HEK293 (cell line): ENCODE data around the gene B4GALT6.

ENCODE experiments used
- CTCF ChIA-PET: fragments of 350-600 bp; formaldehyde crosslinking; extraction: SDS; loops from one replicate; lab custom pipeline; 2021; ENCODE audit warnings: antibody characterized with exemption; lab: Yijun Ruan, JAX
- POLR2A ChIA-PET: fragments of 300-600 bp; formaldehyde crosslinking; extraction: SDS; loops from one replicate; lab custom pipeline; 2020; ENCODE audit warnings: antibody characterized with exemption, inconsistent platforms; lab: Yijun Ruan, JAX
- H3K27ac ChIP-seq: fragments of 200-500 bp; sonication (Bioruptor generic); 2 replicates; pipeline ENCODE4 v1.5.1; 2014; ENCODE audit warnings: low read depth, low read length, control low read depth, inconsistent platforms; ENCODE audit errors: extremely low read depth
- H3K36me3 ChIP-seq, 2 experiments: fragments of 200-500 bp in 1 of 2; sonication (Bioruptor generic) in 1 of 2; 1 replicate in 1 of 2; 2 replicates in 1 of 2; pipeline ENCODE4 v1.5.1; 2014 to 2017; ENCODE audit warnings: inconsistent platforms in 2 of 2, low read length in 2 of 2; ENCODE audit not compliant: control insufficient read depth in 2 of 2, insufficient read depth in 1 of 2
- H3K4me1 ChIP-seq: fragments of 200-500 bp; sonication (Bioruptor generic); 2 replicates; pipeline ENCODE4 v1.5.1; 2014; ENCODE audit warnings: mild to moderate bottlenecking, low read length, inconsistent platforms; ENCODE audit not compliant: control insufficient read depth, insufficient read depth
- H3K4me3 ChIP-seq: 2 replicates; pipeline ENCODE4 v1.5.1; 2011; ENCODE audit warnings: low read depth, mild to moderate bottlenecking, control low read depth, low read length, moderate library complexity
- H3K9me3 ChIP-seq: fragments of 200-500 bp; sonication (Bioruptor generic); 2 replicates; pipeline ENCODE4 v1.5.1; 2014; ENCODE audit warnings: low read depth, low read length, inconsistent platforms; ENCODE audit not compliant: control insufficient read depth, insufficient read depth
- KLF17 ChIP-seq: fragments of 450-650 bp; formaldehyde crosslinking; IDR thresholded peaks from 2 replicates; pipeline ENCODE4 v1.5.1; 2016; ENCODE audit warnings: missing biosample characterization, missing genetic modification characterization
- MZF1 ChIP-seq: fragments of 450-650 bp; formaldehyde crosslinking; IDR thresholded peaks from 2 replicates; pipeline ENCODE4 v1.5.1; 2017; ENCODE audit warnings: missing biosample characterization, missing genetic modification characterization, borderline replicate concordance
- REPIN1 ChIP-seq: fragments of 450-650 bp; formaldehyde crosslinking; IDR thresholded peaks from 2 replicates; pipeline ENCODE4 v1.5.1; 2017; ENCODE audit warnings: missing biosample characterization, missing genetic modification characterization, low read depth
- WT1 ChIP-seq: fragments of 450-650 bp; formaldehyde crosslinking; IDR thresholded peaks from 2 replicates; pipeline ENCODE4 v1.5.1; 2016; ENCODE audit warnings: missing biosample characterization, missing genetic modification characterization
- YY1 ChIP-seq: fragments of 450-650 bp; formaldehyde crosslinking; IDR thresholded peaks from 2 replicates; pipeline ENCODE4 v1.5.1; 2018; ENCODE audit warnings: missing biosample characterization, missing genetic modification characterization
- ZBTB11 ChIP-seq: fragments of 450-650 bp; formaldehyde crosslinking; conservative IDR thresholded peaks from 2 replicates; pipeline ENCODE4 v1.5.1; 2016; ENCODE audit warnings: low read depth, missing biosample characterization, missing genetic modification characterization
- ZBTB17 ChIP-seq: fragments of 450-650 bp; formaldehyde crosslinking; IDR thresholded peaks from 2 replicates; pipeline ENCODE4 v1.5.1; 2016; ENCODE audit warnings: missing biosample characterization, missing genetic modification characterization
- ZBTB48 ChIP-seq: fragments of 450-650 bp; formaldehyde crosslinking; IDR thresholded peaks from 2 replicates; pipeline ENCODE4 v1.5.1; 2016; ENCODE audit warnings: missing biosample characterization, missing genetic modification characterization
- ZBTB8A ChIP-seq: fragments of 450-650 bp; formaldehyde crosslinking; IDR thresholded peaks from 2 replicates; pipeline ENCODE4 v1.5.1; 2016; ENCODE audit warnings: missing biosample characterization, missing genetic modification characterization
- ZNF10 ChIP-seq: fragments of 450-650 bp; formaldehyde crosslinking; IDR thresholded peaks from 2 replicates; pipeline ENCODE4 v1.5.1; 2017; ENCODE audit warnings: missing biosample characterization, missing genetic modification characterization
- ZNF148 ChIP-seq: fragments of 450-650 bp; formaldehyde crosslinking; IDR thresholded peaks from 2 replicates; pipeline ENCODE4 v1.5.0; 2017; ENCODE audit warnings: missing biosample characterization, missing genetic modification characterization, borderline replicate concordance
- ZNF324 ChIP-seq: fragments of 450-650 bp; formaldehyde crosslinking; IDR thresholded peaks from 2 replicates; pipeline ENCODE4 v1.5.1; 2016; ENCODE audit warnings: missing biosample characterization, missing genetic modification characterization
- ZNF335 ChIP-seq: fragments of 450-650 bp; formaldehyde crosslinking; conservative IDR thresholded peaks from 2 replicates; pipeline ENCODE4 v1.5.1; 2016; ENCODE audit warnings: missing biosample characterization, missing genetic modification characterization
- ZNF37A ChIP-seq: fragments of 450-650 bp; IDR thresholded peaks from 2 replicates; pipeline ENCODE4 v1.5.1; 2018; ENCODE audit warnings: missing biosample characterization, missing genetic modification characterization
- ZNF510 ChIP-seq: fragments of 450-650 bp; formaldehyde crosslinking; IDR thresholded peaks from 2 replicates; pipeline ENCODE4 v1.5.1; 2018; ENCODE audit warnings: mild to moderate bottlenecking, missing genetic modification characterization, missing biosample characterization; ENCODE audit not compliant: insufficient replicate concordance
- ZNF600 ChIP-seq: fragments of 450-650 bp; formaldehyde crosslinking; IDR thresholded peaks from 2 replicates; pipeline ENCODE4 v1.5.1; 2016; ENCODE audit warnings: missing biosample characterization, missing genetic modification characterization
- ZNF664 ChIP-seq: fragments of 450-650 bp; formaldehyde crosslinking; IDR thresholded peaks from 2 replicates; pipeline ENCODE4 v1.5.1; 2016; ENCODE audit warnings: missing biosample characterization, missing genetic modification characterization
- ZNF707 ChIP-seq: fragments of 450-650 bp; formaldehyde crosslinking; IDR thresholded peaks from 2 replicates; pipeline ENCODE4 v1.5.1; 2016; ENCODE audit warnings: missing biosample characterization, missing genetic modification characterization

Gene B4GALT6

GRCh38 chr18:31617031-31617717 is 67.2 kb downstream of the B4GALT6 start (continued):
- TF ChIP-seq YY1, result no peak
- no peak for TF ChIP-seq ZBTB11 (tag by site-specific recombination)
- no peak for TF ChIP-seq WT1 (tag by site-specific recombination)

- H3K36me3 ChIP-seq, result no peaks in the 10 kb centered on the region
- POLR2A ChIA-PET, result no interaction called here
- H3K9me3 ChIP-seq, result no peaks in the 10 kb centered on the region
- no peak overlapping the region for H3K4me3 ChIP-seq
- TF ChIP-seq ZNF148 (no peak), WT1 (tag by site-specific recombination) (no peak), ZNF510 (tag by site-specific recombination) (no peak), ZNF335 (tag by site-specific recombination) (no peak), ZBTB8A (tag by site-specific recombination) (no peak), KLF17 (tag by site-specific recombination) (no peak), ZBTB17 (tag by site-specific recombination) (no peak), REPIN1 (tag by site-specific recombination) (no peak), MZF1 (tag by site-specific recombination) (no peak), ZNF664 (tag by site-specific recombination) (no peak), ZNF707 (tag by site-specific recombination) (no peak), ZNF600 (tag by site-specific recombination) (no peak), ZNF10 (no peak), ZBTB48 (no peak), ZNF37A (tag by site-specific recombination) (no peak), ZNF324 (no peak)
- TF ChIP-seq, all 188 proteins: peak for 0
- CTCF ChIA-PET, result interaction anchor here (0.6 kb wide), 1 partner anchor 97 kb away, joined by 3 read pairs; no protein-coding TSS in a partner anchor
- Histone ChIP-seq H3K4me1 (no peaks in the 10 kb centered on the region), H3K27ac (no peak overlapping the region)
Observed at GRCh38 chr18:31616586-31616985, 67.8 kb downstream of the B4GALT6 start.
